Ishikawa (cell line): ENCODE data around the gene RNU7-1.

Experiments used
- CEBPB ChIP-seq: IDR thresholded peaks from 2 replicates; pipeline ENCODE4 v1.6.1; 2012
- CREB1 ChIP-seq: IDR thresholded peaks from 2 replicates; pipeline ENCODE4 v1.6.1; 2012; ENCODE audit warnings: low read depth
- EGR1 ChIP-seq: IDR thresholded peaks from 2 replicates; pipeline ENCODE4 v1.6.1; 2012
- EP300 ChIP-seq: IDR thresholded peaks from 2 replicates; pipeline ENCODE4 v1.6.1; 2012; ENCODE audit warnings: borderline replicate concordance
- FOXM1 ChIP-seq: IDR thresholded peaks from 2 replicates; pipeline ENCODE4 v1.6.1; 2012; ENCODE audit warnings: low read depth, borderline replicate concordance
- MAX ChIP-seq: IDR thresholded peaks from 2 replicates; pipeline ENCODE4 v1.6.1; 2012
- NFIC ChIP-seq: IDR thresholded peaks from 2 replicates; pipeline ENCODE4 v1.6.1; 2012
- RAD21 ChIP-seq: IDR thresholded peaks from 2 replicates; pipeline ENCODE4 v1.6.1; 2012; ENCODE audit warnings: low read depth
- REST ChIP-seq: IDR thresholded peaks from 2 replicates; pipeline ENCODE4 v1.6.1; 2012; ENCODE audit warnings: low read depth, mild to moderate bottlenecking
- TAF1 ChIP-seq: IDR thresholded peaks from 2 replicates; pipeline ENCODE4 v1.6.1; 2012; ENCODE audit warnings: low read depth, mild to moderate bottlenecking
- TCF12 ChIP-seq: IDR thresholded peaks from 2 replicates; pipeline ENCODE4 v1.6.1; 2012; ENCODE audit warnings: low read depth
- TEAD4 ChIP-seq: IDR thresholded peaks from 2 replicates; pipeline ENCODE4 v1.6.1; 2012
- USF1 ChIP-seq: IDR thresholded peaks from 2 replicates; pipeline ENCODE4 v1.6.1; 2012
- YY1 ChIP-seq: IDR thresholded peaks from 2 replicates; pipeline ENCODE4 v1.6.1; 2012; ENCODE audit warnings: low read depth
- ZBTB7A ChIP-seq: IDR thresholded peaks from 2 replicates; pipeline ENCODE4 v1.6.1; 2012; ENCODE audit warnings: low read depth

RNU7-1 gene

GRCh38 chr12:6981152-6982052 lies 37.8 kb downstream of the RNU7-1 start:
- TF ChIP-seq EP300 (no peak), NFIC (no peak), YY1 (no peak), TEAD4 (no peak)

- TF ChIP-seq EGR1 (no peak), CEBPB (no peak), NFIC (no peak), TEAD4 (no peak), REST (no peak), TCF12 (no peak), ZBTB7A (no peak), CREB1 (no peak), RAD21 (no peak), MAX (no peak), EP300 (no peak), FOXM1 (no peak), YY1 (no peak), TAF1 (no peak), USF1 (no peak)
Measured at GRCh38 chr12:6982532-6982931, 38.9 kb downstream of the RNU7-1 start.

- TF ChIP-seq CREB1 (no peak), ZBTB7A (no peak)
Measured at GRCh38 chr12:6987956-6988553, 44.4 kb downstream of the RNU7-1 start.
